ENCODE measurements around the gene HERC4.

DNA sequence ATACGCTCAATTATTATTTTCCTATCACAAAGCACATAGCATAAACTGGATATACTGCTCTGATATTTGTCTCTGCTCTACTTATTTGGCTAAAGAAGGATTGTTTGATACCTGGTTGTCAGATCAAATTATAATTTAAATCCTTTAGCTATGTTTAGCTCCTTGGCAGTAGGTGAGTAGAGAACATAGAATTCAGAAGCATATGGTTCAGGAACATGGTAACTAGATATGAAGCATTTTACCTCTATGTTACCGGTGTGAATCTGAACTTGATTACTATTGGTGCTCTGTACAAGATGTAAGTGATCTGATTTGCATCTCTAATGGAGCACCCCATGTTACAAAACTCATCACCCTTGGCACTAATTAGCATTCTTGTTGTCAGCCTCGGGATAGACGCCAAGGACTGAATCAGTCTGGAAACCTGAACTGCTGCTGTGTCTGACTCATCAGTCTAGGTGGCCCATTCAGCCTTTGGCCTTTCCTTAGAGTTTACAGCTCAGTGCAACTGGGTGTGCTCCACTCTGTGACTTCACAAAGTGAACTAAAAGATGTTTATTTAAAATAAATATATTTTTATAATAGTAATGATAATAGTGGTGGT lies 21.9 kb upstream of the HERC4 start:
- TF ChIP-seq, protein P1, sequence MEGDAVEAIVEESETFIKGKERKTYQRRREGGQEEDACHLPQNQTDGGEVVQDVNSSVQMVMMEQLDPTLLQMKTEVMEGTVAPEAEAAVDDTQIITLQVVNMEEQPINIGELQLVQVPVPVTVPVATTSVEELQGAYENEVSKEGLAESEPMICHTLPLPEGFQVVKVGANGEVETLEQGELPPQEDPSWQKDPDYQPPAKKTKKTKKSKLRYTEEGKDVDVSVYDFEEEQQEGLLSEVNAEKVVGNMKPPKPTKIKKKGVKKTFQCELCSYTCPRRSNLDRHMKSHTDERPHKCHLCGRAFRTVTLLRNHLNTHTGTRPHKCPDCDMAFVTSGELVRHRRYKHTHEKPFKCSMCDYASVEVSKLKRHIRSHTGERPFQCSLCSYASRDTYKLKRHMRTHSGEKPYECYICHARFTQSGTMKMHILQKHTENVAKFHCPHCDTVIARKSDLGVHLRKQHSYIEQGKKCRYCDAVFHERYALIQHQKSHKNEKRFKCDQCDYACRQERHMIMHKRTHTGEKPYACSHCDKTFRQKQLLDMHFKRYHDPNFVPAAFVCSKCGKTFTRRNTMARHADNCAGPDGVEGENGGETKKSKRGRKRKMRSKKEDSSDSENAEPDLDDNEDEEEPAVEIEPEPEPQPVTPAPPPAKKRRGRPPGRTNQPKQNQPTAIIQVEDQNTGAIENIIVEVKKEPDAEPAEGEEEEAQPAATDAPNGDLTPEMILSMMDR (IDR thresholded peaks at IDR 0.05): no peak
- TF ChIP-seq POLR2A (IDR thresholded peaks at IDR 0.05): no peak

Data from Peyer's patch (tissue), 4 donors.